SH-SY5Y (cell line): ENCODE data around the gene SHISA7.
"Not testable (repeated sequence)": the region's sequence is repeated elsewhere in the genome, so short reads cannot be mapped to it uniquely, and the experiment has no call there.

ENCODE experiments used
- GATA2 ChIP-seq: IDR thresholded peaks from 2 replicates; pipeline ENCODE4 v1.6.1; 2011; ENCODE audit warnings: mild to moderate bottlenecking, low read depth, low read length
- GATA3 ChIP-seq: IDR thresholded peaks from 2 replicates; pipeline ENCODE4 v1.6.1; 2011; ENCODE audit warnings: low read depth, mild to moderate bottlenecking, low read length, moderate library complexity

The SHISA7 gene

GRCh38 chr19:55435020-55435419 lies 8.1 kb downstream of the SHISA7 start:
- no peak for TF ChIP-seq GATA2

DNA sequence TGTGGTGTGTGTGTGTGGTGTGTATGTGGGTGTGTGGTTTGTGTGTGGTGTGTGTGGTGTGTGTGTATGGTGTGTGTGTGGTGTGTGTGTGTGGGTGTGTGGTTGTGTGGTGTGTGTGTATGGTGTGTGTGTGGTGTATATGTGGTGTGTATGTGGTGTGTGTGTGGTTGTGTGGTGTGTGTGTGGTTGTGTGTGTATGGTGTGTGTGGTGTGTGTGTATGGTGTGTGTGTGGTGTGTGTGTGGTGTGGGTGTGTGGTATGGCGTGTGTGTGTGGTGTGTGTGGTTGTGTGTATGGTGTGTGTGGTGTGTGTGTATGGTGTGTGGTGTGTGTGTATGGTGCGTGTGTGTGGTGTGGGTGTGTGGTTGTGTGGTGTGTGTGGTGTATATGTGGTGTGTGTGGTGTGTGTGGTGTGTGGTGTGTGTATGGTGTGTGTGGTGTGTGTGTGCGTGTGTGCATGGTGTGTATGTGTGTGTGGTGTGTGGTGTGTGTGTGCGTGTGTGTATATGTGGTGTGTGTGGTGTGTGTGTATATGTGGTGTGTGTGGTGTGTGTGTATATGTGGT lies 8.7 kb downstream of the SHISA7 start:
- TF ChIP-seq GATA3, result no peak

GRCh38 chr19:55433292-55433691 lies 9.8 kb downstream of the SHISA7 start:
- no peak for TF ChIP-seq GATA2
- no peak for TF ChIP-seq GATA3

DNA sequence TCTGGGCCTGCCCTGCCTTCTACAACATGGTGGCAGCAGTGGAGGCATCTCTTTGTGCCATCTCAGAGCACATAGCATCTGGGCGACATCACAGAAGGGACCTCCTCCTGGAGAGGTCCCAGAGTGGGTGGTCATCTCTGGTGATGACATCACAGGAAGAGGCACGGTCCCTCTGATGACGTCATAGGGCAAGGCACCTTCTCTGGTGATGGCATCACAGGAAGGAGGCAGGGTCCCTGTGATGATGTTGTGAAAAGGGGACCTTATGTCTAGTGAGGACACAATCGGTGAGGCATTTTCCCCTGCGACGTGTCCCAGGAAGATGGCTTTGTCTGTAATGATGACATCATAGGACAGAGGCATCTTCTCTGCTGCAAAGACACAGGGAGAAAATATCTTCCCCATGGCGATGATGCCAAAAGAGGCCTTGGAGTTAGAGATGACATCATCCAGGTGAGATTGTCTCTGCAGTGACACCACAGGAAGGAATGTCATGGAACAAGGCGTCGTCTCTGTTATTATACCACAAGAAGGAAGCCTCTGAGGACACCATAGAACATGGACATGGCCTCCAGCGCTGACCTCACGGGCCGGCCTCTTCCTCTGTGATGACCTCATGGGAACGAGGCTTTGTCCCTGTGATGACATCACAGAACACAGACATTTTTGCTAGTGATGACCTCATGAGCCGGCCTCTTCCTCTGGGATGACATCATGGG lies 10.7 kb downstream of the SHISA7 start:
- TF ChIP-seq GATA3 (no peak), GATA2 (no peak)

GRCh38 chr19:55431183-55431582 lies 11.9 kb downstream of the SHISA7 start:
- no peak for TF ChIP-seq GATA2
- TF ChIP-seq GATA3, result no peak

- TF ChIP-seq GATA2, result no peak
- no peak for TF ChIP-seq GATA3
These were observed 17.1 kb downstream of the SHISA7 start for GRCh38 chr19:55426042-55426441.

DNA sequence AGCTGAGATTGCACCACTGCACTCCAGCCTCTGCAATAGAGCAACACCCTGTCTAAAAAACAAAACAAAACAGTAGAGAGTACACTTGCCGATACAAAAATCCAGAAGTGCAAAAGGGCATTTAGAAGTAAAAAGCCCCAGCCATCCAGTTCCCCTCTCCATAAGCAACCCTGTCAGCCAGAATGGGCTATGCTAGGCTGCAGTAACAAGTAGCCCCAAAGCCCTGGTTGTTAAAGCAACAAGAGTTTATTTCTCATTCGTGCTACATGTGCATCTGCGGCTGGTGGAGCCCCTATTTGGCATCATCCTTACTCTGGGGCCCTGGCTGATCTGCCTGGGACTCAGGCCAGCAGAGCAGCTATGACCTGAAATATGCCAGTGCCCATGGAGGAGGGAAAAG lies 18.6 kb downstream of the SHISA7 start:
- TF ChIP-seq GATA2, result no peak
- TF ChIP-seq GATA3, result no peak

DNA sequence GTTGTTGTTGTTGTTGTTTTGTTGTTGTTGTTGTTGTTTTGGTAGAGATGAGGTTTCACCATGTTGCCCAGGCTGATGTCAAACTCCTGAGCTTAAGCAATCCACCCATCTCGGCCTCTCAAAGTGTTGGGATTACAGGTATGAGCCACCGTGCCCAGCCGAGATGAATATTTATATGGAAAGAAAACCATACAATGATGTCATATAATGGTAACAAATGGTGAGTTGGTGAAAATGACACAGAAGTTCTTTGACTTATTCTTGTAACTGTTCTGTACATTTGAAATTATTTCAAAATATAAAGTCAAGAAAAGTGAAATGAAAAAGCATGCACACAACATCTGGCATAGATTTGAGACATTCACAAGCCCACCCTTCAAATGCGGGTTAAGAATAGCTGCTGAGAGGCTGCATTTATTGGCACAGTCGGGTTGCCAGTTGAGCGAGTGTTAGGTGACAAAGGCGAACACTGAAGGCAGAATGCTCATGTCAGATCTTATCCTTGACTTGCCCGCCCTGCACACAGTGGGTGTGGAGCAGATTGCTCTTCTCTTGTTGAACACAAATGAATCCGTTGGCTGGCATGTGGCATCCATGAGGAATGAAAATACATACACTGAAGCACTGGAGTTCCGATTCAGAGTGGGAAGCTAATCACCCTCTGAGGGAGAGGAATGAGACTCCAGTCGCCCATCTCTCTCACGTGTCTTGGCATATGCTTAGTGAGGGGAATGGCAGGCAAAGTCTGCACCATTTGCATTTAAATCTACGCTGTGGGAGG lies 19.7 kb downstream of the SHISA7 start:
- no peak for TF ChIP-seq GATA3

- TF ChIP-seq GATA2 (no peak), GATA3 (no peak)
These were observed 23.4 kb downstream of the SHISA7 start for GRCh38 chr19:55419624-55420236.

- no peak for TF ChIP-seq GATA3
- TF ChIP-seq GATA2, result no peak
These were observed 24.0 kb downstream of the SHISA7 start for GRCh38 chr19:55419103-55419502.

GRCh38 chr19:55418185-55418584 lies 24.9 kb downstream of the SHISA7 start:
- TF ChIP-seq GATA3 (no peak), GATA2 (no peak)

- TF ChIP-seq GATA3, result no peak
- no peak for TF ChIP-seq GATA2
These were observed 32.9 kb downstream of the SHISA7 start for GRCh38 chr19:55410168-55410567.

DNA sequence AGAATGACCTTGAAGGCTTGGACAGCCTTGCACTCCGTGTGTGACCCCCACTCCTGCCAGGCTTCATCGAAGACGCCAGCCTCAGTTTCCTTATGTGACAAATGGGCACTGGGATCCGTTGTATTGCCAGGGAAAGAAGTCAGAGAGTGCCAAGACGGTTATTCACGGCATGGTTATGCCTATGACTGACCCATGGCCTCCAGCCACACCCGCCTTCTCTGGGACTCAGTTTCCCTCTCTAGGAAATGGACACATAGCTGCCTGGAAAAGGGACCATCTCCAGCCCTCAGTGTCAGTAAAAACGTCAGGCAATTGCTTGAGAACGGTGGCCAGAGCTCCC lies 34.6 kb downstream of the SHISA7 start:
- TF ChIP-seq GATA2 (no peak), GATA3 (no peak)

DNA sequence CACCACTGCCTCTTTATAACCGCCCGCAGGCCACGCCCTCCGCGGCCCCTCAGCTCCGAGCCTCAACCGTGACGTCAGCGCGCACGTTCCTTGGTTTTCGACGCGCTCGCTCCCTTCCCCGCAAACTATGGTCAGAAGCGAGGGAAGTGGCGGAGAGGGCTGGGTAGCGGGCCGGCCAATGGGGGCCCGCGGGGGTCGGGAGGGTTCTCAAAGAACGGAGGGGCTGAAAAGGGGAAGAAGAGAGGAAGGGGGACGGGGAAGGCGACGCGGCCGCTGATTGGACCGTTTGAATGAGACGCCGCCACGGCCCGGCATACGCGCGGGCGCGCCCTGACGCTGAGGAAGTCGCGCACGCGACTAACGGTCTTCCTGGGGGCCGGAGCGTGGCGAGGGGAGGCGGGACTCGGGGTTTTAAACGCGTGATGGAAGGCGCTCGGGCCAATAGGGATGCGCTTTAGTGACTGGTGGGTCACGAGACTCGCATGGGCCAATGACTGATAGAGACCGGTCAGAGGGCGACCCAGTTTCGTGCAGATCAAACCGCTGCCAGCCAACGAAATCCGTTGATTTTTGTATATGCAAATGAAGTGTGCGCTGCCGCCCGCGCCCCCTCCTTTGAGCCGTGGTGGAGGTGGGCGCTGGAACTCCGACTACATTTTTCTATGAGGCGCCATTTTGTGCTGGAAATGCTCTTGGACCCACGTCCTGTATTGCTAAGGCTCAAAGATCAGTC lies 35.1 kb downstream of the SHISA7 start:
- no peak for TF ChIP-seq GATA3
- no peak for TF ChIP-seq GATA2

- not testable (repeated sequence) for TF ChIP-seq GATA3, GATA2
These were observed 35.6 kb downstream of the SHISA7 start, which contains the start of gene UBE2S for GRCh38 chr19:55407550-55407799. TSS of gene UBE2S (minus strand) at chr19:55407788. CDS start at chr19:55407589, 199 bp downstream.
